ENCODE data around the gene PPP6R3. TPM values are rescaled to one million over a fixed set of nuclear protein-coding genes. Genes with fewer than 3 reads are reported as not detected.

PPP6R3 gene
- total RNA-seq, 1 experiment from 2014 or later = 122 TPM

DNA sequence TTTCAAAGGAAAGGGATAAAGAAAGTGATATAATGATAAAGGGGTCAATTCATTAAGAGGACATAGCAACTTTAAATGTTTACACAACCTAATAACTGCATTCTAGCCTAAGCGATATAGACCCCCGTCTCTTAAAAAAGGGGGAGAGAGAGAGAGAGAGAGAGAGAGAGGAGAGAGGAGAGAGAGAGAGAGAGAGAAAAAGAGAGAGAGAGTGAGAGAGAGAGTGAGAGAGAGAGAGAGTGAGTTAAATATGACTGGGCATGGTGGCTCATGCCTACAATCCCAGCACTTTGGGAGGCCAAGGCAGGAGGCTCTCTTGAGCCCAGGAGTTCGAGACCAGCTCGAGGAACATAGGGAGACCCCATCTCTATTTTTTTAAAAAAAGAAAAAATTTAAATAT, 133.6 kb downstream of the PPP6R3 start:
- no peak overlapping the region for H3K4me3 Mint-ChIP-seq (ENCODE audit: low read depth, unreplicated experiment)
- intact Hi-C loops (cut with micrococcal nuclease; ENCODE audit: unreplicated experiment) = no loop called here
- no peaks in the 10 kb centered on the region for H3K27me3 Mint-ChIP-seq (ENCODE audit: unreplicated experiment)
- no peaks in the 10 kb centered on the region for H3K4me1 Mint-ChIP-seq (ENCODE audit: low read depth, unreplicated experiment)
- H3K36me3 Mint-ChIP-seq (ENCODE audit: insufficient read depth, unreplicated experiment) = peaks cover 63% of the 10 kb centered on the region
- CTCF ChIA-PET = interaction anchor here (0.6 kb wide), 1 partner anchor 585 kb away, joined by 3 read pairs; no protein-coding TSS in a partner anchor
- BruUV-seq (replicated peaks) = no TSS peak
- TF ChIP-seq, protein P1, sequence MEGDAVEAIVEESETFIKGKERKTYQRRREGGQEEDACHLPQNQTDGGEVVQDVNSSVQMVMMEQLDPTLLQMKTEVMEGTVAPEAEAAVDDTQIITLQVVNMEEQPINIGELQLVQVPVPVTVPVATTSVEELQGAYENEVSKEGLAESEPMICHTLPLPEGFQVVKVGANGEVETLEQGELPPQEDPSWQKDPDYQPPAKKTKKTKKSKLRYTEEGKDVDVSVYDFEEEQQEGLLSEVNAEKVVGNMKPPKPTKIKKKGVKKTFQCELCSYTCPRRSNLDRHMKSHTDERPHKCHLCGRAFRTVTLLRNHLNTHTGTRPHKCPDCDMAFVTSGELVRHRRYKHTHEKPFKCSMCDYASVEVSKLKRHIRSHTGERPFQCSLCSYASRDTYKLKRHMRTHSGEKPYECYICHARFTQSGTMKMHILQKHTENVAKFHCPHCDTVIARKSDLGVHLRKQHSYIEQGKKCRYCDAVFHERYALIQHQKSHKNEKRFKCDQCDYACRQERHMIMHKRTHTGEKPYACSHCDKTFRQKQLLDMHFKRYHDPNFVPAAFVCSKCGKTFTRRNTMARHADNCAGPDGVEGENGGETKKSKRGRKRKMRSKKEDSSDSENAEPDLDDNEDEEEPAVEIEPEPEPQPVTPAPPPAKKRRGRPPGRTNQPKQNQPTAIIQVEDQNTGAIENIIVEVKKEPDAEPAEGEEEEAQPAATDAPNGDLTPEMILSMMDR (IDR thresholded peaks at IDR 0.05; ENCODE audit: unreplicated experiment) = no peak
- DNase-seq = no peak
- H3K27ac Mint-ChIP-seq (ENCODE audit: unreplicated experiment) = no peak overlapping the region
- no peaks in the 10 kb centered on the region for H3K9me3 Mint-ChIP-seq (ENCODE audit: low read depth, unreplicated experiment)

DNA sequence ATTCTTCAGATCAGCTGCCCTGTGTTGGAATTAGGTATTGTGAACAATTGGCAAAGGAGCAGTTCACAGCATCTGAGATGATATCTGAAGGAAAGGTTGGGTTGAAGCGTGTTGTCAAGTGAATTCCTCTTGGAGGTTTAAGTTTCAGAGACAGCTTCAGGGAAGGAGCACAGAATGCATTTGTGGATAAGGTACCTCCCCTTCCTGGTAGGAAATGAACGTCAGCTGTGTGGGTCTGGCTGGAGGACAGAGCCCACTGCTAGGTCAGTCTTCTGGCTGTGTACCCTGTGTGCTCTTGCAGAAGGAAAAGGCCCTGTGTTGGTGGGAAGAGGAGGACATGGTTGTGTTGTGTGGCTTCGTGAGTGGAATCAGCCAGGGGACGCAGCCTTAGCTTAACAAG, 135.7 kb downstream of the PPP6R3 start:
- peak overlapping the region; percentile 56 for H3K27ac Mint-ChIP-seq (ENCODE audit: unreplicated experiment)
- no TSS peak for BruUV-seq (replicated peaks)
- no peaks in the 10 kb centered on the region for H3K9me3 Mint-ChIP-seq (ENCODE audit: low read depth, unreplicated experiment)
- intact Hi-C loops (cut with micrococcal nuclease; ENCODE audit: unreplicated experiment) = no loop called here
- H3K36me3 Mint-ChIP-seq (ENCODE audit: insufficient read depth, unreplicated experiment) = peaks cover 64% of the 10 kb centered on the region
- DNase-seq = no peak
- TF ChIP-seq, protein P1 (IDR thresholded peaks at IDR 0.05; ENCODE audit: unreplicated experiment) = no peak
- H3K4me3 Mint-ChIP-seq (ENCODE audit: low read depth, unreplicated experiment) = no peak overlapping the region
- H3K4me1 Mint-ChIP-seq (ENCODE audit: low read depth, unreplicated experiment) = no peaks in the 10 kb centered on the region
- CTCF ChIA-PET = interaction anchor here (0.6 kb wide), 1 partner anchor 60 kb away, joined by 4 read pairs; no protein-coding TSS in a partner anchor
- no peaks in the 10 kb centered on the region for H3K27me3 Mint-ChIP-seq (ENCODE audit: unreplicated experiment)

DNA sequence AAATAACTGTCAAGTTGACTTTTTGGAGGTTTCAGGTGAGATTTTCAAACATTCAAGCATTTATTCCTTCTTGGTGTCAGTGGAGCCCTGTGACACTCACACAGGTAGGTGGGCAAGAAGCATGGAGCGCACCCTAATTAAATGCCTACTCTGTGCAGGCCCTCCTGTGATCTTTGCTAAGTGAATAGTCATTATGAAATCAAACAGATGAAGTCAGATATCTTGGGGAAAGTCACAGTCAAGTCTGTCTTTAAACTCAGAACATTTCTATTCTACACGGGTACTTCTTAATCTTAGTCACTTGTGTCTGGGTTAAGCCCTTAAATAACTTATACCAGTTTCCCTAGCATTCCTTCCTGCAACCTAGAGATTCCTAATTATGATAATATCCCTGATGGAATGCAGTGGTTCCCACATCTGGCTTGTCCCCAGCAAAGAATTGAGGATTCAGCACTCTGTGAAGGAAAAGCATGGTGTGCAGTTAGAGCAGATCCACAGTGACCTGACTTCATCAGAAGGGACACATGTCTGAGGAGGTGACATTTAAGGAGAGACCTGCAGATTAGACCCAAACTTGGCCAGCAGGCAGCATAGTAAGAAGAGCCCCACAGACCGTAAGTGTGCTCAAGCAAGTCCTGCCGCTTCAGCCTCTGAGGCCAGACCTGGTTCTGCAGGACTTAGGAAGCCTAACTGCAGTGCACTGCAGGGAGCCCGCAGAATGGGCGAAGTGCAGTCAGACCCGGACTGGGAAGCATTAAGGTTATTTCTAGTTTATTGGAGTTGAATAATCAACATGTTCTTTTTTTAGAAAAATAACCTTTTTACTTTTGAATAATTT, 138.5 kb downstream of the PPP6R3 start:
- intact Hi-C loops (cut with micrococcal nuclease; ENCODE audit: unreplicated experiment) = no loop called here
- H3K27ac Mint-ChIP-seq (ENCODE audit: unreplicated experiment) = no peak overlapping the region
- CTCF ChIA-PET = no interaction called here
- BruUV-seq (replicated peaks) = no TSS peak
- no peak for DNase-seq
- H3K4me1 Mint-ChIP-seq (ENCODE audit: low read depth, unreplicated experiment) = no peaks in the 10 kb centered on the region
- TF ChIP-seq, protein P1 (IDR thresholded peaks at IDR 0.05; ENCODE audit: unreplicated experiment) = no peak
- H3K4me3 Mint-ChIP-seq (ENCODE audit: low read depth, unreplicated experiment) = no peak overlapping the region
- no peaks in the 10 kb centered on the region for H3K9me3 Mint-ChIP-seq (ENCODE audit: low read depth, unreplicated experiment)
- no peaks in the 10 kb centered on the region for H3K27me3 Mint-ChIP-seq (ENCODE audit: unreplicated experiment)
- H3K36me3 Mint-ChIP-seq (ENCODE audit: insufficient read depth, unreplicated experiment) = peaks cover 61% of the 10 kb centered on the region

DNA sequence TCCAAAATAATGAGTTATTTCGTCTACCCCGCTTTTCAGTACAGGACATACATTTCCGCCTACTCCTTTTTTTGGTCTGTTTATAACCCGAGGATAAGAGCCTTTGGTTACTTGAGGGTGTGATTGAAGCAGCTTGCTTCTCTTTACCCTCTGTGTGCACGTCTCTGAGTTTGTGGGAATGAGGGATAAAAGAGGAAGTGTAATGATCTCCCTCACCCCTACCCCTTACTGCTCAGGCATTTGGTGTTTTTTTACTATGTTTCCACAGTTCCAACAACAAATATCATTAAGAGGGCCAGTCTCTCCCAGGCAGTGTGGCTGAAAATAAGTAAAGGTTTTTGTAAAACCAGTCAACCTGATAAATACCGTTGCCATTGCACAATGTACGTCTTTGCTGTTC, 140.6 kb downstream of the PPP6R3 start:
- Mint-ChIP-seq H3K4me1 (ENCODE audit: low read depth, unreplicated experiment) (no peaks in the 10 kb centered on the region), H3K27ac (ENCODE audit: unreplicated experiment) (no peak overlapping the region), H3K27me3 (ENCODE audit: unreplicated experiment) (no peaks in the 10 kb centered on the region), H3K36me3 (ENCODE audit: insufficient read depth, unreplicated experiment) (peaks cover 62% of the 10 kb centered on the region), H3K4me3 (ENCODE audit: low read depth, unreplicated experiment) (no peak overlapping the region), H3K9me3 (ENCODE audit: low read depth, unreplicated experiment) (no peaks in the 10 kb centered on the region)
- no TSS peak for BruUV-seq (replicated peaks)
- no peak for DNase-seq
- intact Hi-C loops (cut with micrococcal nuclease; ENCODE audit: unreplicated experiment) = no loop called here
- TF ChIP-seq, protein P1 (IDR thresholded peaks at IDR 0.05; ENCODE audit: unreplicated experiment) = no peak
- CTCF ChIA-PET = no interaction called here
